NT2/D1 (cell line): ENCODE results near the gene LRP8.
A peak's percentile ranks its signal among the peaks of the same experiment; 100 is the strongest.

Experiments
- DNase-seq: peaks from one replicate; pipeline ENCODE4 v3.0.0-alpha.2; 2011; ENCODE audit warnings: low read depth, low spot score
- H3K27me3 ChIP-seq: 2 replicates; pipeline ENCODE4 v1.6.0; 2011; ENCODE audit warnings: mild to moderate bottlenecking; ENCODE audit not compliant: insufficient read length, insufficient read depth
- H3K36me3 ChIP-seq: 2 replicates; pipeline ENCODE4 v1.6.1; 2011; ENCODE audit warnings: mild to moderate bottlenecking, low read length, mixed read lengths; ENCODE audit not compliant: insufficient read depth, insufficient read length
- H3K4me1 ChIP-seq: 2 replicates; pipeline ENCODE4 v1.5.1; 2011; ENCODE audit not compliant: insufficient read depth, insufficient read length
- H3K4me3 ChIP-seq: 2 replicates; pipeline ENCODE4 v1.5.1; 2011; ENCODE audit warnings: low read depth; ENCODE audit not compliant: insufficient read length
- H3K9ac ChIP-seq: 2 replicates; pipeline ENCODE4 v1.6.0; 2011; ENCODE audit warnings: low read depth; ENCODE audit not compliant: insufficient read length
- H3K9me3 ChIP-seq: 2 replicates; pipeline ENCODE4 v1.5.1; 2011; ENCODE audit warnings: mild to moderate bottlenecking, low read length; ENCODE audit not compliant: insufficient read depth
- SUZ12 ChIP-seq: IDR thresholded peaks from 2 replicates; pipeline ENCODE4 v1.6.1; 2011; ENCODE audit not compliant: insufficient read length, insufficient read depth; ENCODE audit errors: extremely low read depth
- YY1 ChIP-seq: IDR thresholded peaks from 2 replicates; pipeline ENCODE4 v1.6.1; 2011; ENCODE audit not compliant: insufficient read length, insufficient read depth
- ZNF274 ChIP-seq: IDR thresholded peaks from 2 replicates; pipeline ENCODE4 v1.6.1; 2011; ENCODE audit warnings: mild to moderate bottlenecking, low read depth, low read length

The LRP8 gene

DNA sequence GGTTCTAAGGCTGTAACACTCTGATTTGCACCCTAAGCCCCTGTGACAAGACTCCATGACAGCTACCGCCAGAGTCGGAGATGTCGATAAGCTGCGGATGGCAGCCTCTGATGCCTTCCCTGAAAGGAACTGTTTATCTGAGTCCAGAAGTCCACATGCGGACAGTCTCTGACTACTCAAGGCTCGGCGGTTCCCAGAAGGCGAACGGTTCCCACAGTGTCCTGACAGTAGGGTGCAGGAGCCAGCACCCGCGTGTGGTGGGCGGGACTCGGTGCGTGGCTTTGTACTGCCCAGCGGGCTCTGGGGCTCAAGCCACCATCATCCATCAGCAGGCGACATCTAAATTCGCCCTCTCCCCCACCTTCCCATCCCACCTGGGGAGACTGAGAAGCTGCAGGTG lies 30.7 kb downstream of the LRP8 start:
- H3K9ac ChIP-seq, result no peak overlapping the region
- no peak for DNase-seq
- no peaks in the 10 kb centered on the region for H3K27me3 ChIP-seq
- no peak overlapping the region for H3K4me3 ChIP-seq
- TF ChIP-seq ZNF274 (no peak), SUZ12 (no peak), YY1 (no peak)
- H3K9me3 ChIP-seq, result no peaks in the 10 kb centered on the region
- H3K4me1 ChIP-seq, result peaks cover 44% of the 10 kb centered on the region
- H3K36me3 ChIP-seq, result peaks cover 72% of the 10 kb centered on the region

GRCh38 chr1:53296117-53296749 lies 31.6 kb downstream of the LRP8 start:
- Histone ChIP-seq H3K9me3 (no peaks in the 10 kb centered on the region), H3K9ac (no peak overlapping the region), H3K4me1 (peaks cover 44% of the 10 kb centered on the region), H3K27me3 (no peaks in the 10 kb centered on the region), H3K4me3 (no peak overlapping the region), H3K36me3 (peaks cover 74% of the 10 kb centered on the region)
- TF ChIP-seq YY1 (no peak), ZNF274 (no peak), SUZ12 (no peak)
- no peak for DNase-seq

- H3K36me3 ChIP-seq, result peaks cover 74% of the 10 kb centered on the region
- peaks cover 44% of the 10 kb centered on the region for H3K4me1 ChIP-seq
- H3K9ac ChIP-seq, result no peak overlapping the region
Measured at GRCh38 chr1:53295726-53296116, 32.1 kb downstream of the LRP8 start.

DNA sequence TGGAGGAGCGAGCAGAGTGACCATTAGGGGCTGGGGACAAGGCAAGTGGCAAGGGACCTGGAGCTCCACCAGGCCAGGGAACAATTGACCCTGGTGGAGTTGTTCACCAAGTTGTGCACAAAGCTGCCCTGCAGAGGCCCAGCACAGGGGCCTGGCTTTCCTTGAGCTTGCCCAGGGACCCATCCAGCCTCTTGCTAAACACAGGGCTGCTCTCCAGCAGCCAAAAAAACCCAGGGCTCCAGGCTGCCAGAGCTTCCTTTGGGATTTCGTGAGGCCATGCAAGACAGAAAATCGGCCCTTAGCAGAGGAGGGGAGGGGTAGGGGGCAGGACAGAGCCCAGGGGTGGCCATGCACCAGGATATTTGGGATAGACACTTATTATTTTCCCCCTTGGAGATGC lies 32.6 kb downstream of the LRP8 start:
- Histone ChIP-seq H3K9ac (no peak overlapping the region), H3K4me3 (no peak overlapping the region), H3K9me3 (no peaks in the 10 kb centered on the region), H3K4me1 (peaks cover 44% of the 10 kb centered on the region), H3K27me3 (no peaks in the 10 kb centered on the region), H3K36me3 (peaks cover 74% of the 10 kb centered on the region)
- no peak for DNase-seq
- TF ChIP-seq SUZ12, result no peak
- TF ChIP-seq ZNF274, result no peak
- TF ChIP-seq YY1, result no peak

More at GRCh38 chr1:53295726-53296116, 32.1 kb downstream of the LRP8 start:
- Histone ChIP-seq H3K4me3 (no peak overlapping the region), H3K9me3 (no peaks in the 10 kb centered on the region), H3K27me3 (no peaks in the 10 kb centered on the region)
- no peak for DNase-seq
- TF ChIP-seq YY1, result no peak
- TF ChIP-seq SUZ12, result no peak
- TF ChIP-seq ZNF274, result no peak

GRCh38 chr1:53294567-53294966 lies 33.3 kb downstream of the LRP8 start:
- H3K4me3 ChIP-seq, result no peak overlapping the region
- no peak for TF ChIP-seq ZNF274
- no peaks in the 10 kb centered on the region for H3K27me3 ChIP-seq
- H3K4me1 ChIP-seq, result peaks cover 47% of the 10 kb centered on the region
- H3K9me3 ChIP-seq, result no peaks in the 10 kb centered on the region
- H3K36me3 ChIP-seq, result peaks cover 74% of the 10 kb centered on the region
- H3K9ac ChIP-seq, result peak overlapping the region; percentile 12
- DNase-seq, result no peak

- Histone ChIP-seq H3K9ac (no peak overlapping the region), H3K9me3 (no peaks in the 10 kb centered on the region), H3K4me1 (peaks cover 48% of the 10 kb centered on the region), H3K27me3 (no peaks in the 10 kb centered on the region), H3K36me3 (peaks cover 74% of the 10 kb centered on the region), H3K4me3 (no peak overlapping the region)
- TF ChIP-seq YY1, result no peak
- TF ChIP-seq ZNF274, result no peak
- TF ChIP-seq SUZ12, result no peak
- no peak for DNase-seq
Measured at GRCh38 chr1:53294061-53294460, 33.8 kb downstream of the LRP8 start.

- no peak for DNase-seq
- TF ChIP-seq SUZ12 (no peak), ZNF274 (no peak), YY1 (no peak)
- Histone ChIP-seq H3K36me3 (peaks cover 76% of the 10 kb centered on the region), H3K9ac (no peak overlapping the region), H3K9me3 (no peaks in the 10 kb centered on the region), H3K27me3 (no peaks in the 10 kb centered on the region), H3K4me3 (no peak overlapping the region), H3K4me1 (peaks cover 43% of the 10 kb centered on the region)
Measured at GRCh38 chr1:53293123-53293522, 34.7 kb downstream of the LRP8 start.
